ENCODE data around the gene MARK1. TPM values are rescaled to one million over a fixed set of nuclear protein-coding genes. Genes with fewer than 3 reads are reported as not detected.

The MARK1 gene
- total RNA-seq, 1 experiment from 2014 or later, result 13.9 TPM

DNA sequence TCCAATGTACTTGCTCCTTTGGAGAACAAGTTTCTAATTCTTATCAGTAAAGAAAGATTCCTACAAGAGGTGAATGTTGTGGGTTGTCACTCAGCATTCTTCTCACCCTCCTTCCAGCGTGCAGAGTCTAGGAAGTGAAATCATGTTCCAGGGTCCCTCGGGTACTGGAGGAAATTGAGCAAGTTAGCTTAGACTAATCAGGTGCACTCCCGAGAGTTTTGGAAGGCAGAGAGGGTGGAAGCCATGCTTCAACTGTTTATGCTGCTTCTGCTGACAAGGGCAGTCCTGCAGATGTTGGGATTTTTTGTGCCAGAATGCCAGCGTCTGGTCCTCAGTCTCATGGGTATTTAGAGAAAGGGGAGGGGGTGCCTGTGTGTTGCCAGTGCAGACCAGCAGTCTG lies 157.0 kb downstream of the MARK1 start:
- ATAC-seq, result no peak
- peaks cover 3% of the 10 kb centered on the region for H3K4me1 Mint-ChIP-seq
- TF ChIP-seq, protein P1, sequence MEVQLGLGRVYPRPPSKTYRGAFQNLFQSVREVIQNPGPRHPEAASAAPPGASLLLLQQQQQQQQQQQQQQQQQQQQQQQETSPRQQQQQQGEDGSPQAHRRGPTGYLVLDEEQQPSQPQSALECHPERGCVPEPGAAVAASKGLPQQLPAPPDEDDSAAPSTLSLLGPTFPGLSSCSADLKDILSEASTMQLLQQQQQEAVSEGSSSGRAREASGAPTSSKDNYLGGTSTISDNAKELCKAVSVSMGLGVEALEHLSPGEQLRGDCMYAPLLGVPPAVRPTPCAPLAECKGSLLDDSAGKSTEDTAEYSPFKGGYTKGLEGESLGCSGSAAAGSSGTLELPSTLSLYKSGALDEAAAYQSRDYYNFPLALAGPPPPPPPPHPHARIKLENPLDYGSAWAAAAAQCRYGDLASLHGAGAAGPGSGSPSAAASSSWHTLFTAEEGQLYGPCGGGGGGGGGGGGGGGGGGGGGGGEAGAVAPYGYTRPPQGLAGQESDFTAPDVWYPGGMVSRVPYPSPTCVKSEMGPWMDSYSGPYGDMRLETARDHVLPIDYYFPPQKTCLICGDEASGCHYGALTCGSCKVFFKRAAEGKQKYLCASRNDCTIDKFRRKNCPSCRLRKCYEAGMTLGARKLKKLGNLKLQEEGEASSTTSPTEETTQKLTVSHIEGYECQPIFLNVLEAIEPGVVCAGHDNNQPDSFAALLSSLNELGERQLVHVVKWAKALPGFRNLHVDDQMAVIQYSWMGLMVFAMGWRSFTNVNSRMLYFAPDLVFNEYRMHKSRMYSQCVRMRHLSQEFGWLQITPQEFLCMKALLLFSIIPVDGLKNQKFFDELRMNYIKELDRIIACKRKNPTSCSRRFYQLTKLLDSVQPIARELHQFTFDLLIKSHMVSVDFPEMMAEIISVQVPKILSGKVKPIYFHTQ (CRISPR knock-in tag; IDR thresholded peaks at IDR 0.05), result no peak
- TF ChIP-seq, protein P2, sequence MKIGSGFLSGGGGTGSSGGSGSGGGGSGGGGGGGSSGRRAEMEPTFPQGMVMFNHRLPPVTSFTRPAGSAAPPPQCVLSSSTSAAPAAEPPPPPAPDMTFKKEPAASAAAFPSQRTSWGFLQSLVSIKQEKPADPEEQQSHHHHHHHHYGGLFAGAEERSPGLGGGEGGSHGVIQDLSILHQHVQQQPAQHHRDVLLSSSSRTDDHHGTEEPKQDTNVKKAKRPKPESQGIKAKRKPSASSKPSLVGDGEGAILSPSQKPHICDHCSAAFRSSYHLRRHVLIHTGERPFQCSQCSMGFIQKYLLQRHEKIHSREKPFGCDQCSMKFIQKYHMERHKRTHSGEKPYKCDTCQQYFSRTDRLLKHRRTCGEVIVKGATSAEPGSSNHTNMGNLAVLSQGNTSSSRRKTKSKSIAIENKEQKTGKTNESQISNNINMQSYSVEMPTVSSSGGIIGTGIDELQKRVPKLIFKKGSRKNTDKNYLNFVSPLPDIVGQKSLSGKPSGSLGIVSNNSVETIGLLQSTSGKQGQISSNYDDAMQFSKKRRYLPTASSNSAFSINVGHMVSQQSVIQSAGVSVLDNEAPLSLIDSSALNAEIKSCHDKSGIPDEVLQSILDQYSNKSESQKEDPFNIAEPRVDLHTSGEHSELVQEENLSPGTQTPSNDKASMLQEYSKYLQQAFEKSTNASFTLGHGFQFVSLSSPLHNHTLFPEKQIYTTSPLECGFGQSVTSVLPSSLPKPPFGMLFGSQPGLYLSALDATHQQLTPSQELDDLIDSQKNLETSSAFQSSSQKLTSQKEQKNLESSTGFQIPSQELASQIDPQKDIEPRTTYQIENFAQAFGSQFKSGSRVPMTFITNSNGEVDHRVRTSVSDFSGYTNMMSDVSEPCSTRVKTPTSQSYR (CRISPR knock-in tag; IDR thresholded peaks at IDR 0.05), result no peak
- TF ChIP-seq FOXP1 (CRISPR knock-in tag; IDR thresholded peaks at IDR 0.05; ENCODE audit: borderline replicate concordance) (no peak), TP53 (CRISPR knock-in tag; IDR thresholded peaks at IDR 0.05) (no peak), ZNF671 (CRISPR knock-in tag; IDR thresholded peaks at IDR 0.05) (no peak), MXD4 (CRISPR knock-in tag; IDR thresholded peaks at IDR 0.05; ENCODE audit: borderline replicate concordance) (no peak), EMX1 (CRISPR knock-in tag; IDR thresholded peaks at IDR 0.05) (no peak), GRHL2 (CRISPR knock-in tag; IDR thresholded peaks at IDR 0.05; ENCODE audit: insufficient replicate concordance, severe bottlenecking) (no peak)
- TF ChIP-seq, protein P3, sequence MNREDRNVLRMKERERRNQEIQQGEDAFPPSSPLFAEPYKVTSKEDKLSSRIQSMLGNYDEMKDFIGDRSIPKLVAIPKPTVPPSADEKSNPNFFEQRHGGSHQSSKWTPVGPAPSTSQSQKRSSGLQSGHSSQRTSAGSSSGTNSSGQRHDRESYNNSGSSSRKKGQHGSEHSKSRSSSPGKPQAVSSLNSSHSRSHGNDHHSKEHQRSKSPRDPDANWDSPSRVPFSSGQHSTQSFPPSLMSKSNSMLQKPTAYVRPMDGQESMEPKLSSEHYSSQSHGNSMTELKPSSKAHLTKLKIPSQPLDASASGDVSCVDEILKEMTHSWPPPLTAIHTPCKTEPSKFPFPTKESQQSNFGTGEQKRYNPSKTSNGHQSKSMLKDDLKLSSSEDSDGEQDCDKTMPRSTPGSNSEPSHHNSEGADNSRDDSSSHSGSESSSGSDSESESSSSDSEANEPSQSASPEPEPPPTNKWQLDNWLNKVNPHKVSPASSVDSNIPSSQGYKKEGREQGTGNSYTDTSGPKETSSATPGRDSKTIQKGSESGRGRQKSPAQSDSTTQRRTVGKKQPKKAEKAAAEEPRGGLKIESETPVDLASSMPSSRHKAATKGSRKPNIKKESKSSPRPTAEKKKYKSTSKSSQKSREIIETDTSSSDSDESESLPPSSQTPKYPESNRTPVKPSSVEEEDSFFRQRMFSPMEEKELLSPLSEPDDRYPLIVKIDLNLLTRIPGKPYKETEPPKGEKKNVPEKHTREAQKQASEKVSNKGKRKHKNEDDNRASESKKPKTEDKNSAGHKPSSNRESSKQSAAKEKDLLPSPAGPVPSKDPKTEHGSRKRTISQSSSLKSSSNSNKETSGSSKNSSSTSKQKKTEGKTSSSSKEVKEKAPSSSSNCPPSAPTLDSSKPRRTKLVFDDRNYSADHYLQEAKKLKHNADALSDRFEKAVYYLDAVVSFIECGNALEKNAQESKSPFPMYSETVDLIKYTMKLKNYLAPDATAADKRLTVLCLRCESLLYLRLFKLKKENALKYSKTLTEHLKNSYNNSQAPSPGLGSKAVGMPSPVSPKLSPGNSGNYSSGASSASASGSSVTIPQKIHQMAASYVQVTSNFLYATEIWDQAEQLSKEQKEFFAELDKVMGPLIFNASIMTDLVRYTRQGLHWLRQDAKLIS (CRISPR knock-in tag; IDR thresholded peaks at IDR 0.05; ENCODE audit: borderline replicate concordance), result no peak
- TF ChIP-seq, protein P4, sequence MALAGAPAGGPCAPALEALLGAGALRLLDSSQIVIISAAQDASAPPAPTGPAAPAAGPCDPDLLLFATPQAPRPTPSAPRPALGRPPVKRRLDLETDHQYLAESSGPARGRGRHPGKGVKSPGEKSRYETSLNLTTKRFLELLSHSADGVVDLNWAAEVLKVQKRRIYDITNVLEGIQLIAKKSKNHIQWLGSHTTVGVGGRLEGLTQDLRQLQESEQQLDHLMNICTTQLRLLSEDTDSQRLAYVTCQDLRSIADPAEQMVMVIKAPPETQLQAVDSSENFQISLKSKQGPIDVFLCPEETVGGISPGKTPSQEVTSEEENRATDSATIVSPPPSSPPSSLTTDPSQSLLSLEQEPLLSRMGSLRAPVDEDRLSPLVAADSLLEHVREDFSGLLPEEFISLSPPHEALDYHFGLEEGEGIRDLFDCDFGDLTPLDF (CRISPR knock-in tag; IDR thresholded peaks at IDR 0.05), result no peak
- TF ChIP-seq, protein P5, sequence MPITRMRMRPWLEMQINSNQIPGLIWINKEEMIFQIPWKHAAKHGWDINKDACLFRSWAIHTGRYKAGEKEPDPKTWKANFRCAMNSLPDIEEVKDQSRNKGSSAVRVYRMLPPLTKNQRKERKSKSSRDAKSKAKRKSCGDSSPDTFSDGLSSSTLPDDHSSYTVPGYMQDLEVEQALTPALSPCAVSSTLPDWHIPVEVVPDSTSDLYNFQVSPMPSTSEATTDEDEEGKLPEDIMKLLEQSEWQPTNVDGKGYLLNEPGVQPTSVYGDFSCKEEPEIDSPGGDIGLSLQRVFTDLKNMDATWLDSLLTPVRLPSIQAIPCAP (CRISPR knock-in tag; IDR thresholded peaks at IDR 0.05), result no peak
- no peak overlapping the region for H3K27ac Mint-ChIP-seq
- H3K4me3 Mint-ChIP-seq, result no peak overlapping the region
- ChIA-PET CTCF (interaction anchor here (1.5 to 3.3 kb wide), 2 partner anchors 92 to 388 kb away, joined by 5 to 20 read pairs; no protein-coding TSS in a partner anchor), POLR2A (no interaction called here)
- H3K27me3 Mint-ChIP-seq (ENCODE audit: low read depth), result peaks cover 3% of the 10 kb centered on the region; the same call in 1 of the 2 replicates
- H3K9me3 Mint-ChIP-seq, result no peaks in the 10 kb centered on the region
- no peak for DNase-seq (ENCODE audit: low spot score)
- no peaks in the 10 kb centered on the region for H3K36me3 Mint-ChIP-seq

DNA sequence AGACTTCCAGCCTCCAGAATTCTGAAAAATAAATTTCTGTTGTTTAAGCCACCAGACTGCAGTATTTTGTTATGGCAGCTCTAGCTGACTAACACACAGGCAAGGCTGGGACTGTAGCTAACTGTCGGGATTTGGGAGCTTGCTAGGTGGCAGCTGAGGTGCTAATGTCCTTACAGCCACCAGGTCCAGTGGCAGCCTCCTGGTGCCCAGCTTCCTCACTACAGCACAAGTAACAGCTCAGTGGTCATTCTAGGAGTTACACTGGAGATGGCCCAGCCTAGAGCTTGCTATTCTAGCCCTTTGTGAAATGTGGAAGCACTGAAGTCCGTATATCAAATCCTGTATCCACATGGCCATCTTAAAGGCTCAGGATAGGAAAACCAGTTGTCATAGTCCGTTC lies 157.9 kb downstream of the MARK1 start:
- CTCF ChIA-PET, result interaction anchor here (0.6 to 3.3 kb wide), 16 partner anchors 10 to 496 kb away, joined by 3 to 20 read pairs (median 3); partner anchors contain the start of gene MTARC2
- TF ChIP-seq, protein P2 (CRISPR knock-in tag; IDR thresholded peaks at IDR 0.05), result no peak
- TF ChIP-seq FOXP1 (CRISPR knock-in tag; IDR thresholded peaks at IDR 0.05; ENCODE audit: borderline replicate concordance) (no peak), JUN (CRISPR knock-in tag; IDR thresholded peaks at IDR 0.05) (no peak), EMX1 (CRISPR knock-in tag; IDR thresholded peaks at IDR 0.05) (no peak)
- TF ChIP-seq, protein P6, sequence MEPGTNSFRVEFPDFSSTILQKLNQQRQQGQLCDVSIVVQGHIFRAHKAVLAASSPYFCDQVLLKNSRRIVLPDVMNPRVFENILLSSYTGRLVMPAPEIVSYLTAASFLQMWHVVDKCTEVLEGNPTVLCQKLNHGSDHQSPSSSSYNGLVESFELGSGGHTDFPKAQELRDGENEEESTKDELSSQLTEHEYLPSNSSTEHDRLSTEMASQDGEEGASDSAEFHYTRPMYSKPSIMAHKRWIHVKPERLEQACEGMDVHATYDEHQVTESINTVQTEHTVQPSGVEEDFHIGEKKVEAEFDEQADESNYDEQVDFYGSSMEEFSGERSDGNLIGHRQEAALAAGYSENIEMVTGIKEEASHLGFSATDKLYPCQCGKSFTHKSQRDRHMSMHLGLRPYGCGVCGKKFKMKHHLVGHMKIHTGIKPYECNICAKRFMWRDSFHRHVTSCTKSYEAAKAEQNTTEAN (CRISPR knock-in tag; IDR thresholded peaks at IDR 0.05), result no peak

More for the DNA sequence above, 157.9 kb downstream of the MARK1 start:
- Mint-ChIP-seq H3K9me3 (no peaks in the 10 kb centered on the region), H3K4me1 (peaks cover 4% of the 10 kb centered on the region), H3K4me3 (no peak overlapping the region), H3K27me3 (ENCODE audit: low read depth) (peaks cover 8% of the 10 kb centered on the region), H3K27ac (no peak overlapping the region), H3K36me3 (no peaks in the 10 kb centered on the region)
- ATAC-seq (peak; percentile 56), DNase-seq (ENCODE audit: low spot score) (no peak)
- POLR2A ChIA-PET, result interaction anchor here (0.9 to 1.0 kb wide), 2 partner anchors 63 to 101 kb away, joined by 3 to 4 read pairs; partner anchors contain the start of genes MTARC1 and MTARC2

Measured in WTC11 (cell line).